Stimulated activated naive CD8-positive, alpha-beta T cell treated with anti-CD3 and anti-CD28 coated beads, Interleukin-15, Interleukin-2, amounts not matched to agents 100 ng/mL and 50 ng/mL, for 24 hours (primary cell): Measurements from ENCODE around the gene RAB35.
A peak's percentile ranks its signal among the peaks of the same experiment; 100 is the strongest.

Source experiments
- H3K27ac Mint-ChIP-seq: one replicate; pipeline ENCODE4 v1.8.0; 2021; ENCODE audit warnings: mild to moderate bottlenecking, mixed read lengths
- H3K27me3 Mint-ChIP-seq: one replicate; pipeline ENCODE4 v1.8.0; 2021; ENCODE audit warnings: mixed read lengths
- H3K36me3 Mint-ChIP-seq: one replicate; pipeline ENCODE4 v1.8.0; 2021; ENCODE audit warnings: low read depth, mixed read lengths
- H3K4me1 Mint-ChIP-seq: one replicate; pipeline ENCODE4 v1.8.0; 2021; ENCODE audit warnings: low read depth, mixed read lengths
- H3K4me3 Mint-ChIP-seq: one replicate; pipeline ENCODE4 v1.8.0; 2021; ENCODE audit warnings: mild to moderate bottlenecking, mixed read lengths
- H3K9me3 Mint-ChIP-seq: one replicate; pipeline ENCODE4 v1.8.0; 2021; ENCODE audit warnings: mixed read lengths

RAB35 gene

GRCh38 chr12:120121343-120121742 lies 4.8 kb upstream of the RAB35 start:
- H3K27me3 Mint-ChIP-seq: no peaks in the 10 kb centered on the region
- peak overlapping the region; percentile 46 for H3K27ac Mint-ChIP-seq
- H3K4me3 Mint-ChIP-seq: peak overlapping the region; percentile 40
- H3K9me3 Mint-ChIP-seq: no peaks in the 10 kb centered on the region
- peaks cover 79% of the 10 kb centered on the region for H3K4me1 Mint-ChIP-seq
- peaks cover 9% of the 10 kb centered on the region for H3K36me3 Mint-ChIP-seq

- H3K36me3 Mint-ChIP-seq: peaks cover 16% of the 10 kb centered on the region
- H3K4me1 Mint-ChIP-seq: peaks cover 79% of the 10 kb centered on the region
- peak overlapping the region; percentile 47 for H3K4me3 Mint-ChIP-seq
- H3K9me3 Mint-ChIP-seq: no peaks in the 10 kb centered on the region
- no peaks in the 10 kb centered on the region for H3K27me3 Mint-ChIP-seq
- peak overlapping the region; percentile 83 for H3K27ac Mint-ChIP-seq
Measured at GRCh38 chr12:120119271-120119973, 2.9 kb upstream of the RAB35 start.

GRCh38 chr12:120118321-120119061 lies 1.9 kb upstream of the RAB35 start:
- H3K4me1 Mint-ChIP-seq: peaks cover 77% of the 10 kb centered on the region
- H3K9me3 Mint-ChIP-seq: no peaks in the 10 kb centered on the region
- peak overlapping the region; percentile 86 for H3K4me3 Mint-ChIP-seq
- peaks cover 21% of the 10 kb centered on the region for H3K36me3 Mint-ChIP-seq
- H3K27me3 Mint-ChIP-seq: no peaks in the 10 kb centered on the region
- H3K27ac Mint-ChIP-seq: peak overlapping the region; percentile 59

- Mint-ChIP-seq H3K27ac (peak overlapping the region; percentile 59), H3K4me1 (peaks cover 77% of the 10 kb centered on the region), H3K9me3 (no peaks in the 10 kb centered on the region), H3K36me3 (peaks cover 26% of the 10 kb centered on the region), H3K4me3 (peak overlapping the region; percentile 86), H3K27me3 (no peaks in the 10 kb centered on the region)
Measured at GRCh38 chr12:120117961-120118320, 1.4 kb upstream of the RAB35 start.

- peaks cover 34% of the 10 kb centered on the region for H3K36me3 Mint-ChIP-seq
- H3K27ac Mint-ChIP-seq: peak overlapping the region; percentile 59
- H3K9me3 Mint-ChIP-seq: no peaks in the 10 kb centered on the region
- no peaks in the 10 kb centered on the region for H3K27me3 Mint-ChIP-seq
- H3K4me1 Mint-ChIP-seq: peaks cover 84% of the 10 kb centered on the region
- H3K4me3 Mint-ChIP-seq: peak overlapping the region; percentile 86
Measured at GRCh38 chr12:120116792-120117651, 469 bp upstream of the RAB35 start.

- H3K36me3 Mint-ChIP-seq: peaks cover 39% of the 10 kb centered on the region
- H3K4me1 Mint-ChIP-seq: peaks cover 84% of the 10 kb centered on the region
- no peaks in the 10 kb centered on the region for H3K9me3 Mint-ChIP-seq
- no peaks in the 10 kb centered on the region for H3K27me3 Mint-ChIP-seq
- H3K4me3 Mint-ChIP-seq: peak overlapping the region; percentile 96
- H3K27ac Mint-ChIP-seq: peak overlapping the region; percentile 89
Measured at GRCh38 chr12:120115692-120116440, 687 bp downstream of the RAB35 start.

GRCh38 chr12:120115066-120115465 lies 1.5 kb downstream of the RAB35 start:
- Mint-ChIP-seq H3K36me3 (peaks cover 44% of the 10 kb centered on the region), H3K4me1 (peaks cover 84% of the 10 kb centered on the region), H3K9me3 (no peaks in the 10 kb centered on the region), H3K27me3 (no peaks in the 10 kb centered on the region), H3K27ac (peak overlapping the region; percentile 89), H3K4me3 (peak overlapping the region; percentile 96)

- no peaks in the 10 kb centered on the region for H3K27me3 Mint-ChIP-seq
- no peaks in the 10 kb centered on the region for H3K9me3 Mint-ChIP-seq
- peaks cover 67% of the 10 kb centered on the region for H3K4me1 Mint-ChIP-seq
- peaks cover 62% of the 10 kb centered on the region for H3K36me3 Mint-ChIP-seq
- peak overlapping the region; percentile 59 for H3K4me3 Mint-ChIP-seq
- peak overlapping the region; percentile 83 for H3K27ac Mint-ChIP-seq
Measured at GRCh38 chr12:120110550-120111501, 5.7 kb downstream of the RAB35 start.

- peak overlapping the region; percentile 31 for H3K27ac Mint-ChIP-seq
- no peaks in the 10 kb centered on the region for H3K27me3 Mint-ChIP-seq
- H3K9me3 Mint-ChIP-seq: no peaks in the 10 kb centered on the region
- no peak overlapping the region for H3K4me3 Mint-ChIP-seq
- peaks cover 60% of the 10 kb centered on the region for H3K36me3 Mint-ChIP-seq
- peaks cover 60% of the 10 kb centered on the region for H3K4me1 Mint-ChIP-seq
Measured at GRCh38 chr12:120109570-120110267, 6.8 kb downstream of the RAB35 start.

- Mint-ChIP-seq H3K27me3 (no peaks in the 10 kb centered on the region), H3K9me3 (no peaks in the 10 kb centered on the region), H3K27ac (no peak overlapping the region), H3K4me3 (no peak overlapping the region), H3K4me1 (peaks cover 39% of the 10 kb centered on the region), H3K36me3 (peaks cover 49% of the 10 kb centered on the region)
Measured at GRCh38 chr12:120106151-120106550, 10.4 kb downstream of the RAB35 start.

GRCh38 chr12:120103371-120103770 lies 13.2 kb downstream of the RAB35 start:
- peaks cover 16% of the 10 kb centered on the region for H3K4me1 Mint-ChIP-seq
- no peaks in the 10 kb centered on the region for H3K9me3 Mint-ChIP-seq
- no peak overlapping the region for H3K4me3 Mint-ChIP-seq
- peaks cover 47% of the 10 kb centered on the region for H3K36me3 Mint-ChIP-seq
- no peaks in the 10 kb centered on the region for H3K27me3 Mint-ChIP-seq
- no peak overlapping the region for H3K27ac Mint-ChIP-seq

- no peaks in the 10 kb centered on the region for H3K9me3 Mint-ChIP-seq
- H3K4me1 Mint-ChIP-seq: peaks cover 16% of the 10 kb centered on the region
- peaks cover 47% of the 10 kb centered on the region for H3K36me3 Mint-ChIP-seq
- no peak overlapping the region for H3K4me3 Mint-ChIP-seq
- no peaks in the 10 kb centered on the region for H3K27me3 Mint-ChIP-seq
- no peak overlapping the region for H3K27ac Mint-ChIP-seq
Measured at GRCh38 chr12:120103044-120103338, 13.6 kb downstream of the RAB35 start.
